Measurements from ENCODE around the gene RNF157. TPM values are rescaled to one million over a fixed set of nuclear protein-coding genes. Genes with fewer than 3 reads are reported as not detected.

Gene RNF157
- total and polyA plus RNA-seq, 2 of the 4 experiments (the other 2 are of a cell fraction) = 0.54 to 1.3 TPM

GRCh38 chr17:76276069-76276431 lies 35.8 kb upstream of the RNF157 start (continued):
- no peak for TF ChIP-seq CTCF (conservative IDR thresholded peaks at IDR 0.05; ENCODE audit: low read depth, low read length)
- TF ChIP-seq POLR2A (IDR thresholded peaks at IDR 0.05; ENCODE audit: low read depth, low read length) = no peak
- TF ChIP-seq CEBPB (IDR thresholded peaks at IDR 0.05; ENCODE audit: low read depth, low read length) = no peak
- TF ChIP-seq, protein P1, sequence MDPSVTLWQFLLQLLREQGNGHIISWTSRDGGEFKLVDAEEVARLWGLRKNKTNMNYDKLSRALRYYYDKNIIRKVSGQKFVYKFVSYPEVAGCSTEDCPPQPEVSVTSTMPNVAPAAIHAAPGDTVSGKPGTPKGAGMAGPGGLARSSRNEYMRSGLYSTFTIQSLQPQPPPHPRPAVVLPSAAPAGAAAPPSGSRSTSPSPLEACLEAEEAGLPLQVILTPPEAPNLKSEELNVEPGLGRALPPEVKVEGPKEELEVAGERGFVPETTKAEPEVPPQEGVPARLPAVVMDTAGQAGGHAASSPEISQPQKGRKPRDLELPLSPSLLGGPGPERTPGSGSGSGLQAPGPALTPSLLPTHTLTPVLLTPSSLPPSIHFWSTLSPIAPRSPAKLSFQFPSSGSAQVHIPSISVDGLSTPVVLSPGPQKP (IDR thresholded peaks at IDR 0.05; ENCODE audit: borderline replicate concordance, low read depth, low read length) = no peak

Data from IMR-90 (cell line).